ENCODE results near the gene RNGTT. TPM values are rescaled to one million over a fixed set of nuclear protein-coding genes. Genes with fewer than 3 reads are reported as not detected.
"Not testable (repeated sequence)": the region's sequence is repeated elsewhere in the genome, so short reads cannot be mapped to it uniquely, and the experiment has no call there.

Gene RNGTT
- total RNA-seq, 3 donors from 2014 or later: 9.1 to 30.3 (median 22.6) TPM

DNA sequence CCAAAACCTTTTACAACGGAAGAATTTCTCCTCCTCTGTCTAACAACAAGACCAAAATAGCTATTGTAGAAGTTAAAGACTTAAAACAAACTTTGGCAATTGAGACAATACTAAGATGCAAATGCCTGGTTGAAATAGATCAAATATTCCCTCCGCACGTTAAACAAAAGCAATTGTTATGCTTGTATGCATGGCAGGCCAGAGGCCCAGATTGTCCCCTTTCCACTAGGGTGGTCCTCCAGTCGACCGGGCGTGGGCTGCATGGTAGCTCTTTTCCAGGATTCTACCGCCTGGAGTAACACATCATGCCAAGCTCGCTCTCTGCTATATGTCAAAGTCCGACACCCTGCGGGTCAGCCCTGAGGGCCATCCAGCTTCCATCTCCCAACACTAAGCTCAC lies 234.7 kb downstream of the RNGTT start:
- intact Hi-C loops (cut with DNase I; ENCODE audit: low total_unique reads): no loop called here
- H3K27me3 ChIP-seq: no peaks in the 10 kb centered on the region
- no peak overlapping the region for H3K27ac ChIP-seq
- no peaks in the 10 kb centered on the region for H3K4me1 ChIP-seq
- no peaks in the 10 kb centered on the region for H3K36me3 ChIP-seq
- H3K9me3 ChIP-seq: no peaks in the 10 kb centered on the region
- no peak for TF ChIP-seq POLR2AphosphoS5 (IDR thresholded peaks at IDR 0.05)
- TF ChIP-seq, protein P1, sequence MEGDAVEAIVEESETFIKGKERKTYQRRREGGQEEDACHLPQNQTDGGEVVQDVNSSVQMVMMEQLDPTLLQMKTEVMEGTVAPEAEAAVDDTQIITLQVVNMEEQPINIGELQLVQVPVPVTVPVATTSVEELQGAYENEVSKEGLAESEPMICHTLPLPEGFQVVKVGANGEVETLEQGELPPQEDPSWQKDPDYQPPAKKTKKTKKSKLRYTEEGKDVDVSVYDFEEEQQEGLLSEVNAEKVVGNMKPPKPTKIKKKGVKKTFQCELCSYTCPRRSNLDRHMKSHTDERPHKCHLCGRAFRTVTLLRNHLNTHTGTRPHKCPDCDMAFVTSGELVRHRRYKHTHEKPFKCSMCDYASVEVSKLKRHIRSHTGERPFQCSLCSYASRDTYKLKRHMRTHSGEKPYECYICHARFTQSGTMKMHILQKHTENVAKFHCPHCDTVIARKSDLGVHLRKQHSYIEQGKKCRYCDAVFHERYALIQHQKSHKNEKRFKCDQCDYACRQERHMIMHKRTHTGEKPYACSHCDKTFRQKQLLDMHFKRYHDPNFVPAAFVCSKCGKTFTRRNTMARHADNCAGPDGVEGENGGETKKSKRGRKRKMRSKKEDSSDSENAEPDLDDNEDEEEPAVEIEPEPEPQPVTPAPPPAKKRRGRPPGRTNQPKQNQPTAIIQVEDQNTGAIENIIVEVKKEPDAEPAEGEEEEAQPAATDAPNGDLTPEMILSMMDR (IDR thresholded peaks at IDR 0.05): no peak
- TF ChIP-seq POLR2A (IDR thresholded peaks at IDR 0.05): no peak
- no peak for DNase-seq (ENCODE audit: low spot score in 2 of 2)
- no peak overlapping the region for H3K4me3 ChIP-seq

DNA sequence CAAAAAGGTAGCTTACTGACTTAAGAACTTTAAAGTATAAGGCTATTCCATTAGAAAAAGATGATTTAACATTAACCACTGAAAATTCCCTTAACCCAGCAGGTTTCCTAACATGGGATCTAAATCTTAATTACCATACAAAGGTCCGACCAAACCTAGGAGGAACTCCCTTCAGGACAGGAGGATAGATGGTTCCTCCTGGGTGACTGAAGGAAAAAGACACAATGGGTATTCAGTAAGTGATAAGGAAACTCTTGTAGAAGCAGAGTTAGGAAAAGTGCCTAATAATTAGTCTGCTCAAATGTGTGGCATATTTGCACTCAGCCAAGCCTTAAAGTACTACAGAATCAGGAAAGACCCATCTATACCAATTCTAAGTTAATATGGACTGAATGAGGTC lies 237.0 kb downstream of the RNGTT start:
- H3K4me3 ChIP-seq; H3K27me3 ChIP-seq; H3K9me3 ChIP-seq; intact Hi-C loops (cut with DNase I; ENCODE audit: low total_unique reads); DNase-seq (ENCODE audit: low spot score in 2 of 2); H3K36me3 ChIP-seq; H3K4me1 ChIP-seq; H3K27ac ChIP-seq: not testable (repeated sequence)

- Histone ChIP-seq H3K4me3 (no peak overlapping the region), H3K36me3 (no peaks in the 10 kb centered on the region), H3K9me3 (no peaks in the 10 kb centered on the region), H3K27me3 (no peaks in the 10 kb centered on the region), H3K4me1 (no peaks in the 10 kb centered on the region), H3K27ac (no peak overlapping the region)
- DNase-seq (ENCODE audit: low spot score in 2 of 2): no peak
- no peak for TF ChIP-seq POLR2A (IDR thresholded peaks at IDR 0.05)
- TF ChIP-seq POLR2AphosphoS5 (IDR thresholded peaks at IDR 0.05): no peak
- TF ChIP-seq, protein P1 (IDR thresholded peaks at IDR 0.05): no peak
- intact Hi-C loops (cut with DNase I; ENCODE audit: low total_unique reads): no loop called here
Observed at GRCh38 chr6:88725111-88725975, 238.1 kb downstream of the RNGTT start.

DNA sequence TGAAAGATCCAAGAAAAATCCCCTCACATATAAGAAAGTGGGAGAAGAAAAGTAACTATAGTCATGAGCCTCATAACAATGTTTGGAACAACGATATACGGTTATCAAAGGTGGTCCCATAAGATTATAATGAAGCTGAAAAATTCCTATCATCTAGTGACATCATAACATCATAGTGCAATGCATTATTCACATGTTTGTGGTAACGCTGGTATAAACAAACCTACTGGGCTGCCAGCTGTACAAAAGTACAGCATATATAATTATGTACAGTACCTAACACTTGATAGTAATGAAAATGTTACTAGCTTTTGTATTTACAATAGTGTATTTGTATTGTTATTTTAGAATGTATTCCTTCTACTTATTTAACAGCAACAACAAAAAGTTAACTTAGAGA lies 240.7 kb downstream of the RNGTT start:
- H3K4me3 ChIP-seq: no peak overlapping the region
- intact Hi-C loops (cut with DNase I; ENCODE audit: low total_unique reads): no loop called here
- no peaks in the 10 kb centered on the region for H3K9me3 ChIP-seq
- no peaks in the 10 kb centered on the region for H3K36me3 ChIP-seq
- H3K4me1 ChIP-seq: no peaks in the 10 kb centered on the region
- TF ChIP-seq POLR2A (IDR thresholded peaks at IDR 0.05): no peak
- TF ChIP-seq, protein P1 (IDR thresholded peaks at IDR 0.05): no peak
- TF ChIP-seq POLR2AphosphoS5 (IDR thresholded peaks at IDR 0.05): no peak
- H3K27me3 ChIP-seq: no peaks in the 10 kb centered on the region
- DNase-seq (ENCODE audit: low spot score in 2 of 2): no peak
- no peak overlapping the region for H3K27ac ChIP-seq

- H3K36me3 ChIP-seq; H3K9me3 ChIP-seq; H3K4me3 ChIP-seq; intact Hi-C loops (cut with DNase I; ENCODE audit: low total_unique reads); DNase-seq (ENCODE audit: low spot score in 2 of 2); H3K27ac ChIP-seq; H3K4me1 ChIP-seq; H3K27me3 ChIP-seq: not testable (repeated sequence)
Observed at GRCh38 chr6:88716399-88716798, 247.0 kb downstream of the RNGTT start.

GRCh38 chr6:88712243-88712936 lies 251.0 kb downstream of the RNGTT start:
- H3K4me1 ChIP-seq: no peaks in the 10 kb centered on the region
- no peak for TF ChIP-seq POLR2A (IDR thresholded peaks at IDR 0.05)
- TF ChIP-seq, protein P1 (IDR thresholded peaks at IDR 0.05): no peak
- no peak for TF ChIP-seq POLR2AphosphoS5 (IDR thresholded peaks at IDR 0.05)
- no peak for DNase-seq (ENCODE audit: low spot score in 2 of 2)
- H3K27ac ChIP-seq: no peak overlapping the region
- H3K27me3 ChIP-seq: no peaks in the 10 kb centered on the region
- H3K36me3 ChIP-seq: no peaks in the 10 kb centered on the region
- H3K4me3 ChIP-seq: no peak overlapping the region
- intact Hi-C loops (cut with DNase I; ENCODE audit: low total_unique reads): no loop called here
- no peaks in the 10 kb centered on the region for H3K9me3 ChIP-seq
